SK-N-SH (cell line): ENCODE data around the gene SLC25A53. TPM values are rescaled to one million over a fixed set of nuclear protein-coding genes. Genes with fewer than 3 reads are reported as not detected.

Source experiments
- CTCF ChIA-PET: fragments of 300-600, 350-600 bp; formaldehyde crosslinking; extraction: SDS; loops from one replicate; lab custom pipeline; 2021; lab: Yijun Ruan, JAX
- POLR2A ChIA-PET: fragments of 350-600 bp; sonication (Branson Sonifier 250); formaldehyde crosslinking; extraction: SDS; loops from one replicate; lab custom pipeline; 2020; ENCODE audit warnings: antibody characterized with exemption, inconsistent platforms; lab: Yijun Ruan, JAX
- DNase-seq: peaks from one replicate; pipeline ENCODE4 v3.0.0; 2012
- H2AFZ ChIP-seq: fragments of 200-600 bp; sonication (generic); 2 replicates; pipeline ENCODE4 v1.8.1; 2016; ENCODE audit warnings: antibody characterized with exemption, mild to moderate bottlenecking, low read depth
- H3F3A ChIP-seq: fragments of 200-600 bp; sonication (generic); replicated peaks from 2 replicates; pipeline ENCODE3; 2016; ENCODE audit warnings: antibody characterized with exemption, mild to moderate bottlenecking; ENCODE audit not compliant: insufficient read depth
- H3K27ac ChIP-seq, 2 experiments: fragments of 200-500 bp in 1 of 2; fragments of 200-600 bp in 1 of 2; sonication (Bioruptor generic) in 1 of 2; sonication (generic), shearing (Covaris generic) in 1 of 2; 2 replicates each; pipeline versions ENCODE4 v1.5.1 to v1.6.1; 2014 to 2016; ENCODE audit warnings: low read depth in 2 of 2, inconsistent platforms in 1 of 2, low read length in 1 of 2, mild to moderate bottlenecking in 1 of 2, mixed read lengths in 1 of 2
- H3K27me3 ChIP-seq: fragments of 200-600 bp; sonication (generic), shearing (Covaris generic); 2 replicates; pipeline ENCODE4 v1.6.1; 2016; ENCODE audit warnings: mixed run types; ENCODE audit not compliant: insufficient read depth
- H3K36me3 ChIP-seq, 2 experiments: fragments of 200-500 bp in 1 of 2; fragments of 200-600 bp in 1 of 2; sonication (Bioruptor generic) in 1 of 2; sonication (generic) in 1 of 2; replicated peaks in 1 of 2; 2 replicates each; pipeline versions ENCODE3 to v1.5.1; 2014 to 2016; ENCODE audit warnings: low read length in 1 of 2, mild to moderate bottlenecking in 1 of 2; ENCODE audit not compliant: insufficient read depth in 2 of 2, control insufficient read depth in 1 of 2
- H3K4me1 ChIP-seq, 2 experiments: fragments of 200-500 bp in 1 of 2; fragments of 200-600 bp in 1 of 2; sonication (Bioruptor generic) in 1 of 2; sonication (generic), shearing (Covaris generic) in 1 of 2; 2 replicates each; pipeline versions ENCODE4 v1.5.1 to v1.6.1; 2014 to 2016; ENCODE audit warnings: low read depth in 1 of 2, low read length in 1 of 2, mixed run types in 1 of 2; ENCODE audit not compliant: insufficient read depth in 2 of 2, control insufficient read depth in 1 of 2
- H3K4me2 ChIP-seq: fragments of 200-600 bp; sonication (generic), shearing (Covaris generic); 2 replicates; pipeline ENCODE4 v1.6.1; 2017; ENCODE audit warnings: mixed run types
- H3K4me3 ChIP-seq, 2 experiments: fragments of 200-500 bp in 1 of 2; fragments of 200-600 bp in 1 of 2; sonication (Bioruptor generic) in 1 of 2; sonication (generic), shearing (Covaris generic) in 1 of 2; 2 replicates each; pipeline versions ENCODE4 v1.5.1 to v1.8.1; 2014 to 2016; ENCODE audit warnings: low read depth in 2 of 2, inconsistent platforms in 1 of 2, low read length in 1 of 2, mild to moderate bottlenecking in 1 of 2, mixed read lengths in 1 of 2, moderate library complexity in 1 of 2
- H3K79me2 ChIP-seq: fragments of 200-600 bp; sonication (generic); 2 replicates; pipeline ENCODE4 v1.8.1; 2017; ENCODE audit warnings: mild to moderate bottlenecking; ENCODE audit not compliant: insufficient read depth
- H3K9ac ChIP-seq: fragments of 200-600 bp; sonication (generic); 2 replicates; pipeline ENCODE4 v1.6.1; 2017; ENCODE audit warnings: mixed run types
- H3K9me2 ChIP-seq: fragments of 200-600 bp; sonication (generic); 2 replicates; pipeline ENCODE4 v1.6.1; 2017; ENCODE audit warnings: mixed run types
- H3K9me3 ChIP-seq: fragments of 200-600 bp; sonication (generic); 2 replicates; pipeline ENCODE4 v1.6.1; 2017; ENCODE audit warnings: mixed run types, mild to moderate bottlenecking, moderate library complexity
- H4K20me1 ChIP-seq: fragments of 200-600 bp; sonication (generic); 2 replicates; pipeline ENCODE4 v1.6.1; 2017; ENCODE audit warnings: mild to moderate bottlenecking, mixed run types; ENCODE audit not compliant: insufficient read depth
- EP300 ChIP-seq, 2 experiments: IDR thresholded peaks; 2 replicates each; pipeline versions ENCODE4 v1.4.0 to v1.6.1; 2012; ENCODE audit warnings: borderline replicate concordance in 1 of 2, low read depth in 1 of 2, low read length in 1 of 2
- FOXJ3 ChIP-seq: sonication (generic); formaldehyde crosslinking; IDR thresholded peaks from 2 replicates; pipeline ENCODE4 v1.5.1; 2020; ENCODE audit warnings: mild to moderate bottlenecking, missing genetic modification reagents
- FOXM1 ChIP-seq: IDR thresholded peaks from 2 replicates; pipeline ENCODE4 v1.4.0; 2012; ENCODE audit warnings: low read depth, mild to moderate bottlenecking
- GABPA ChIP-seq: IDR thresholded peaks from 2 replicates; pipeline ENCODE4 v1.4.0; 2012; ENCODE audit warnings: low read depth, mild to moderate bottlenecking
- MEF2A ChIP-seq: IDR thresholded peaks from 2 replicates; pipeline ENCODE4 v1.4.0; 2012; ENCODE audit warnings: low read depth, borderline replicate concordance
- NRF1 ChIP-seq: IDR thresholded peaks from 2 replicates; pipeline ENCODE4 v1.6.1; 2012; ENCODE audit warnings: low read depth, mild to moderate bottlenecking, low read length
- RCOR1 ChIP-seq: fragments of 150-350 bp; IDR thresholded peaks from 2 replicates; pipeline ENCODE4 v1.6.1; 2017; ENCODE audit warnings: antibody characterized with exemption, low read length
- RFX5 ChIP-seq: IDR thresholded peaks from 2 replicates; pipeline ENCODE4 v1.6.1; 2012; ENCODE audit warnings: mild to moderate bottlenecking, improper control_type of control experiment, low read length
- SIN3A ChIP-seq: IDR thresholded peaks from 2 replicates; pipeline ENCODE4 v1.6.1; 2012; ENCODE audit warnings: low read depth, mild to moderate bottlenecking, low read length, moderate library complexity, borderline replicate concordance
- TAF1 ChIP-seq: IDR thresholded peaks from 2 replicates; pipeline ENCODE4 v1.6.1; 2012; ENCODE audit warnings: low read depth, mild to moderate bottlenecking, low read length, moderate library complexity, borderline replicate concordance
- TCF12 ChIP-seq: IDR thresholded peaks from 2 replicates; pipeline ENCODE4 v1.4.0; 2012
- TEAD4 ChIP-seq: IDR thresholded peaks from 2 replicates; pipeline ENCODE4 v1.4.0; 2012; ENCODE audit warnings: mild to moderate bottlenecking, borderline replicate concordance; ENCODE audit not compliant: insufficient read depth
- WGBS: methylation state at CpG from one replicate; pipeline ENCODE4 v1.1.6; 2017; ENCODE audit warnings: low lambda C conversion rate; 5-methylcytosine and 5-hydroxymethylcytosine counted together
- polyA plus RNA-seq, 3 experiments: library from polyadenylated mRNA; depleted of rRNA; stranded (reverse); fragments of >200 nt; gene quantifications; 2 replicates each; pipeline ENCODE4 v1.2.3, GENCODE V29; 2012
- TF ChIP-seq, protein P1 (sequence below): IDR thresholded peaks from 2 replicates; pipeline ENCODE4; 2012
- TF ChIP-seq, protein P2 (sequence below): fragments of 150-350 bp; IDR thresholded peaks from 2 replicates; pipeline ENCODE4 v1.6.1; 2017; ENCODE audit warnings: antibody characterized with exemption, low read length, low read depth, borderline replicate concordance
- TF ChIP-seq, protein P3 (sequence below): IDR thresholded peaks from 2 replicates; pipeline ENCODE4 v1.4.0; 2012; ENCODE audit warnings: low read depth, borderline replicate concordance
- TF ChIP-seq, protein P4 (sequence below): IDR thresholded peaks from 2 replicates; pipeline ENCODE4 v1.4.0; 2012; ENCODE audit warnings: low read depth
- TF ChIP-seq, protein P5 (sequence below): fragments of 150-350 bp; IDR thresholded peaks from 2 replicates; pipeline ENCODE4 v1.6.1; 2016; ENCODE audit warnings: mild to moderate bottlenecking, low read depth, low read length

The SLC25A53 gene
- polyA plus RNA-seq, 1 of the 3 experiments (the other 2 are of a cell fraction), result 5.9 TPM

DNA sequence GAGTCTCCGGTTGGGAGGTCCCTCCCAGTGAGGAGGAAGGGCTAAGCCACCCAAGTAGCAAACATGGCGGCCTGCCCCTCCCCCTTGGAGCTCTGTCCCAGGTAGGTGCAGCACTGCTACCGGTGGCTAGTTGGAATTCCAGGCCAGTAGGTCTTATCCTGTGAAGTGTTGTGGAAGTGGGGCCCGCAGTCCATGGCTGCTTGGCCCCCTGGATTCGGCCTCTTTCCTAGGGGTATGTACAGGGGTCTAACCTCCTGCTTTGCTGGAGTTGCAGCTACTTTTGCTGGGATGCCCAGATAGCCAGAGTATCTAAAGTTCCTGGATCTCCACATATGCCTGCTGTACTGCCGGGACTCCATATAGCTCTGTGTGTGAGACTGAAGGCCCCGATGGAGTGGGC is 70.9 kb downstream of the SLC25A53 start:
- Histone ChIP-seq H4K20me1 (no peaks in the 10 kb centered on the region), H3K9me2 (no peaks in the 10 kb centered on the region), H3K9ac (no peak overlapping the region), H3K4me2 (no peak overlapping the region), H3K27ac (no peak overlapping the region), H3K9me3 (no peaks in the 10 kb centered on the region), H3K4me1 (no peaks in the 10 kb centered on the region), H3K36me3 (no peaks in the 10 kb centered on the region), H3F3A (no peaks in the 10 kb centered on the region), H2AFZ (no peak overlapping the region), H3K4me3 (no peak overlapping the region), H3K79me2 (no peaks in the 10 kb centered on the region), H3K27me3 (peaks cover 12% of the 10 kb centered on the region; the same call in 1 of the 2 replicates)
- TF ChIP-seq, protein P1, sequence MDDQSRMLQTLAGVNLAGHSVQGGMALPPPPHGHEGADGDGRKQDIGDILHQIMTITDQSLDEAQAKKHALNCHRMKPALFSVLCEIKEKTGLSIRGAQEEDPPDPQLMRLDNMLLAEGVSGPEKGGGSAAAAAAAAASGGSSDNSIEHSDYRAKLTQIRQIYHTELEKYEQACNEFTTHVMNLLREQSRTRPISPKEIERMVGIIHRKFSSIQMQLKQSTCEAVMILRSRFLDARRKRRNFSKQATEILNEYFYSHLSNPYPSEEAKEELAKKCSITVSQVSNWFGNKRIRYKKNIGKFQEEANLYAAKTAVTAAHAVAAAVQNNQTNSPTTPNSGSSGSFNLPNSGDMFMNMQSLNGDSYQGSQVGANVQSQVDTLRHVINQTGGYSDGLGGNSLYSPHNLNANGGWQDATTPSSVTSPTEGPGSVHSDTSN, result no peak
- TF ChIP-seq GABPA (no peak), TAF1 (no peak), SIN3A (no peak), FOXJ3 (CRISPR knock-in tag) (no peak), EP300 (IDR thresholded peaks at IDR 0.05; ENCODE audit: borderline replicate concordance in 1 of 2, low read depth in 1 of 2, low read length in 1 of 2) (no peak), NRF1 (no peak), TEAD4 (no peak), RCOR1 (no peak), FOXM1 (no peak), MEF2A (no peak), RFX5 (no peak), TCF12 (no peak)
- TF ChIP-seq, protein P2, sequence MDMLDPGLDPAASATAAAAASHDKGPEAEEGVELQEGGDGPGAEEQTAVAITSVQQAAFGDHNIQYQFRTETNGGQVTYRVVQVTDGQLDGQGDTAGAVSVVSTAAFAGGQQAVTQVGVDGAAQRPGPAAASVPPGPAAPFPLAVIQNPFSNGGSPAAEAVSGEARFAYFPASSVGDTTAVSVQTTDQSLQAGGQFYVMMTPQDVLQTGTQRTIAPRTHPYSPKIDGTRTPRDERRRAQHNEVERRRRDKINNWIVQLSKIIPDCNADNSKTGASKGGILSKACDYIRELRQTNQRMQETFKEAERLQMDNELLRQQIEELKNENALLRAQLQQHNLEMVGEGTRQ, result no peak
- TF ChIP-seq, protein P3, sequence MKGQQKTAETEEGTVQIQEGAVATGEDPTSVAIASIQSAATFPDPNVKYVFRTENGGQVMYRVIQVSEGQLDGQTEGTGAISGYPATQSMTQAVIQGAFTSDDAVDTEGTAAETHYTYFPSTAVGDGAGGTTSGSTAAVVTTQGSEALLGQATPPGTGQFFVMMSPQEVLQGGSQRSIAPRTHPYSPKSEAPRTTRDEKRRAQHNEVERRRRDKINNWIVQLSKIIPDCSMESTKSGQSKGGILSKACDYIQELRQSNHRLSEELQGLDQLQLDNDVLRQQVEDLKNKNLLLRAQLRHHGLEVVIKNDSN, result no peak
- TF ChIP-seq, protein P4, sequence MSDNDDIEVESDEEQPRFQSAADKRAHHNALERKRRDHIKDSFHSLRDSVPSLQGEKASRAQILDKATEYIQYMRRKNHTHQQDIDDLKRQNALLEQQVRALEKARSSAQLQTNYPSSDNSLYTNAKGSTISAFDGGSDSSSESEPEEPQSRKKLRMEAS, result no peak
- TF ChIP-seq, protein P5, sequence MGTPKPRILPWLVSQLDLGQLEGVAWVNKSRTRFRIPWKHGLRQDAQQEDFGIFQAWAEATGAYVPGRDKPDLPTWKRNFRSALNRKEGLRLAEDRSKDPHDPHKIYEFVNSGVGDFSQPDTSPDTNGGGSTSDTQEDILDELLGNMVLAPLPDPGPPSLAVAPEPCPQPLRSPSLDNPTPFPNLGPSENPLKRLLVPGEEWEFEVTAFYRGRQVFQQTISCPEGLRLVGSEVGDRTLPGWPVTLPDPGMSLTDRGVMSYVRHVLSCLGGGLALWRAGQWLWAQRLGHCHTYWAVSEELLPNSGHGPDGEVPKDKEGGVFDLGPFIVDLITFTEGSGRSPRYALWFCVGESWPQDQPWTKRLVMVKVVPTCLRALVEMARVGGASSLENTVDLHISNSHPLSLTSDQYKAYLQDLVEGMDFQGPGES, result no peak
- ChIA-PET CTCF (interaction anchor here (1.4 kb wide), 1 partner anchor 50 kb away, joined by 4 read pairs; no protein-coding TSS in a partner anchor), POLR2A (no interaction called here)
- DNase-seq, result no peak
- 29% methylated on average over 4 of the region's 7 CpGs for WGBS
